LNCAP (cell line): ENCODE results near the gene FZD4.

Experiments used
- TF ChIP-seq, protein P1 (sequence below): fragments of 450-650 bp; IDR thresholded peaks from 2 replicates; pipeline ENCODE4 v1.5.1; 2017; ENCODE audit warnings: mild to moderate bottlenecking

The FZD4 gene

DNA sequence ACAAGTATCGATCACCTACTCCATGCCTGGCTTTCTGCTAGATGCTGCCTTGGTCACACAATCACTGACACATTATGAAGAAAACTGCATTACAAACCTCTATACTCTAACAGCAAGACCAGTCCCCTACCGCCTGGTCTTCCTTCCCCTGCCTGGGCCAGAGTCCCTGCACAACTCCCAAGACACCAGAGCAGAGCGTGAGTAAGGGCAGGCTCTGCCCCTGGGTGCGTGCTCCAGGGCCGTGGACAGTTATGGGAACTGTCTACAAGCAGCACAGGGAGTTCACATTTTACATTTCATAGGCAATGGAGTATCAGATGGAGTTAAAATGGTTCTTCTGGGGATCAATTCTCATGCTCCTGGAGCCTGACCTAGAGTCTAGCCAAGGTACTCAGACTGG, 6.5 kb downstream of the FZD4 start:
- TF ChIP-seq, protein P1, sequence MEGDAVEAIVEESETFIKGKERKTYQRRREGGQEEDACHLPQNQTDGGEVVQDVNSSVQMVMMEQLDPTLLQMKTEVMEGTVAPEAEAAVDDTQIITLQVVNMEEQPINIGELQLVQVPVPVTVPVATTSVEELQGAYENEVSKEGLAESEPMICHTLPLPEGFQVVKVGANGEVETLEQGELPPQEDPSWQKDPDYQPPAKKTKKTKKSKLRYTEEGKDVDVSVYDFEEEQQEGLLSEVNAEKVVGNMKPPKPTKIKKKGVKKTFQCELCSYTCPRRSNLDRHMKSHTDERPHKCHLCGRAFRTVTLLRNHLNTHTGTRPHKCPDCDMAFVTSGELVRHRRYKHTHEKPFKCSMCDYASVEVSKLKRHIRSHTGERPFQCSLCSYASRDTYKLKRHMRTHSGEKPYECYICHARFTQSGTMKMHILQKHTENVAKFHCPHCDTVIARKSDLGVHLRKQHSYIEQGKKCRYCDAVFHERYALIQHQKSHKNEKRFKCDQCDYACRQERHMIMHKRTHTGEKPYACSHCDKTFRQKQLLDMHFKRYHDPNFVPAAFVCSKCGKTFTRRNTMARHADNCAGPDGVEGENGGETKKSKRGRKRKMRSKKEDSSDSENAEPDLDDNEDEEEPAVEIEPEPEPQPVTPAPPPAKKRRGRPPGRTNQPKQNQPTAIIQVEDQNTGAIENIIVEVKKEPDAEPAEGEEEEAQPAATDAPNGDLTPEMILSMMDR = no peak

DNA sequence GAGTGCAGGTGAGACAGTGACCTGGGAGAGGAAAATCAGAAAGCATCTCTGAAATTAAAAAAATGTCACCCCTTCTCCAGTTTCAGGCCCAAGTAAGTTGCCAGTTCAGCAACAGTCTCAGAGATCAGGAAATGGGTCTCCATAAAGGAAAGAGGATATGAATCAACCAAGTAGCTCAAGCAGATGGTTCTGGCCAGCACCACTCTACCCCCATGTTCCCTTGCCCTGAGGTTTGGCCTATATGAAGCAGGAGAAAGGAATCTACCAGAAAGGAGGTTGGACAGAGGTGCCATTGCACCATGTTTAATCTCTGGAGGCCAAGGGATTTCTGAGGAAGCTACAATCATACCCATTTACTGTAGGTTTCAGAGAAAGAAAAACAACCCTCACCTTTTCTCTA, 7.7 kb downstream of the FZD4 start:
- TF ChIP-seq, protein P1 = no peak

DNA sequence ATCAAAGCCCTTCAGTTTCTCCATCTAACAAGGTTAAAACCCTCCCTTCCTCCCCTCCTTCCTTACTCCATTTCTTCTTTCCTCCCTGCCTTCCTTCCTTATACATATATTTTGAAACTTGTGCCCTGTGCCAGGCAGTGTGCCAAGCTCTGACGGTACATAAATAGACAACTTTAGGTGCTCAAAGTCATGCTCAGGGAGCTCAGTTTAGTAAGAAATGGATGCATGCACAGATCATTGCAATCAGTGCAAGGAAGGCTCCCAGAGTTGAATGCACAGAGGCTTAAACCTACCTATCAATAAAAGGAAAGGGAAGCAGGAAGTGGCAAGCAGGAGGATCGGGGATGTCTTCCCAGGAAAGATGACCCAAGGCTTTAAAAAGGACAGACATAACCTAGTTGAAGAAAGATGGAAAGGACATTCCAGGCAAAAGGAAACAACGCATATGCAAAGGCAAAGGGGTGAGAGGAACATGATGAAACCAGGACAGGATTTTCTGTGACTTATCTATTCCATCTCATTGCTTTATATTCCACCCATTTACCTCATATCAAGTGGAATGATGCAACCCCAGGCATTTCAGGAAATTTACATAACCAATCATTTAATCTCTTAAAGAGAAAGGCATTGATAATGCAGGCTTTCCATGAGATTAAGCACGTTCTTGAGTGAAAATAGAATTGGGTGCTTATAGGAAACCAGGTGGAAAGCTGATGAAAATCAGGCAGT, 13.2 kb downstream of the FZD4 start:
- TF ChIP-seq, protein P1 = no peak

DNA sequence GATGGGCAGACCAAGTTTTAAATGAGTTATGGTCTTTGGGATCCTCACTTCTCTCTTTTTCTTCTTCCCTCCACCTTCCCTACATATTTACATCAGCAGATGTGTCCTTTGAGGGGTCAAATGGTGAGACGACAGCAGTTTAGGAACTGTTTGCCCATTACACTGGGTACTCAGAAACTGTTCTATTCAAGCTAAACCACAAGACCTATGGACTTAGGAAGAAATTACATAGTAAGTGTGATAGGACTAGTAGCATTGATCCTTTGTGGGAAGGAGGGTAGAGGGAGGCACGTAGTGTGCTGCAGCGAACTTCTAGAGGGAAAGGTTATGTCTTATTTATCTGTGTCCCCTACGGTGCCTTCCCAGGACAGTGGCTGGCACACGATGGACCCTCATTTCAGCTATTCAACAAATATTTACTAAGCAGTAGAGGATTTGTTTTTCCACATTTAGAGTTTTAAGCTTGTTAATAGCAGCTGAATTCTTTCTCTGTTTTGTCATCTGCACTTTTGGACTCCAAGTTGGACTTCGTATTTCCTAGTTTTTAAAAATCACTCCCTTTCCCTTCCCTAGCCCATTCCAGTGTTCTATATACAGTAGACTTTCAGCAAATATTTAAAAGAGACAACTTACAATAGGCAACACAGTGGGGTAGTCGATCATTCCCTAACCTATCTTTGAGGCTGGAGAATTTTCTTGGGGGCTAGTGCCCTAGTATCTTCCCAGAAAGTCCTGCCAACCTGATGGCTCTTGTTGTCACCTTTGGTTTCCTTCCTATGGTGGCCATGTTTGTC, 13.9 kb downstream of the FZD4 start:
- TF ChIP-seq, protein P1 = no peak

DNA sequence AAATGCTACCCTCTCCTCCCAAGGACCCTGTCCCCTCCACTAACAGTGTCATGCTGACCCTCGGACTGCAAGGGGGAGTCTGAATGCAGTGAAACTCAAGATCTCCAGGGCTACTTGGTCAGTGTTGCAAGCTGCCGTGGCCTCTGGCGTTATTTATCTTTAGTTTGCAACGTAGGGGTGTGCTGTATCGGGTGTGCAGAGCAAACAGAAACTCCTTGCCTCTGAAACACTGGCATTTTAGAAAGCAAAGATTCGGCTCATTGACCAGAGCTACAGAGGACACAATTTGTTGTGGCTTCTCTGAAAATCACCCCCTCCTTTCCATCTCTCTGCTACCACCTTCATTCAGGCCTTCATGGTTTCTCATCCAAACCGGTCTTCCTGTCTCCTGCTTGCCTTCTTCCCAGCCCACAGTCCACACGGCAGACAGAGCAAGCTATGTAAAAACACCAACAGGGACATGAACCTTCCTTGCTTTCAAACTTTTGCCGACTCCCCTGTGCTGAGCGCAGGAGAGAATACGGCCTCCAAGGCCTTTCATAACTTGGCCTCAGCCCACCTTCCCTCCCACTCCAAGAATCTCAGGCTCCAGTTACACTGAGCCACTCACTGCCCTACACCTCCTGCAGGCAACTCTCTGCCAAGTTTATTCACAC, 14.9 kb downstream of the FZD4 start:
- TF ChIP-seq, protein P1 = no peak

DNA sequence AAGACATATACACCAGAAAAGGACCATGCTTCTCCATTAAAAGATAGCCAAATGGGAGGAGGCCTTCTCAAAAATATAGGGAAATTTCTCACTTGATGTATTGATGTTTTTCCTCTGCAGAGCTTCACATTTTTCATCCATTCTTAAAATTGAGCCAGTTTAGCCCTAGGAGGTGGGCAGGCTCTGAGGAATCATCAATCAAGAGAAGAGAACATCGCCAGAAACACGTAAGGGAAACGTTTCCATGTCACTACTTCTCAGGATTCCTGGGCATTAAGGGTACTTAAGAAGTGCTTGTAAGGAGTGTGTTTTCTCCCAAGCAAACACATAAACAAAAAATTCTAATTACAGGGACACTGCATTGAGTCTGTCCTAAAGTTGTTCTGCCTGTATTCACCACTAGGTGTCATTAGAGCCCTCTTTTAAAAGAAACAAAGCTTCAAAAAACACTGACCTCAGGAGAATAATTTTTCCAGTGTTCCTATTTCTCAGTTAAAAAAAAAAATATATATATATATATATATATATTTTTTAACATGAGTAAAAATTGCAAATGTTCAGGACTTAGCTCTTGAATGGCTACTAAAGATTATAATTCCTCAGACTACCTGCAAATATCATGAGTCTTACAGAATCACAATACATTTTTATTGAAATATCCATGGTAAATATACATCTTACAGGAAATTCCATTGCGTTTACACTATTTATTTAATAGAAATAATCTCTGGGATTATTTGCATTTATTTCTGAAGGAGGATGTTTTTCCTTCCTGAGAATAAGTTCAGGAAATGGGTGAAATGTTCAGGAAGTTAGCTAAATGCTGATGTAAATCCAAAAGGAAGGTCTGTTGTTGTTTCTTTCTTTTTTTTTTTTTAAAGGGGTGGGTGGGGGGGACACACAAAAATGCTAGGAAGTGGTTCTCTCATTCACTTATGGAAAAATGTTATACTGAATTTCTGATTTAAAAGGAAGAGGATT, 16.0 kb downstream of the FZD4 start:
- TF ChIP-seq, protein P1 = peak; percentile 50; the same call in 1 of the 2 replicates
